Fibroblast of the conjunctiva (primary cell): ENCODE results near the gene DLG5.

Experiments
- DNase-seq: peaks from one replicate; pipeline ENCODE4 v3.0.0-alpha.2; 2010; ENCODE audit warnings: low read depth

DLG5 gene

DNA sequence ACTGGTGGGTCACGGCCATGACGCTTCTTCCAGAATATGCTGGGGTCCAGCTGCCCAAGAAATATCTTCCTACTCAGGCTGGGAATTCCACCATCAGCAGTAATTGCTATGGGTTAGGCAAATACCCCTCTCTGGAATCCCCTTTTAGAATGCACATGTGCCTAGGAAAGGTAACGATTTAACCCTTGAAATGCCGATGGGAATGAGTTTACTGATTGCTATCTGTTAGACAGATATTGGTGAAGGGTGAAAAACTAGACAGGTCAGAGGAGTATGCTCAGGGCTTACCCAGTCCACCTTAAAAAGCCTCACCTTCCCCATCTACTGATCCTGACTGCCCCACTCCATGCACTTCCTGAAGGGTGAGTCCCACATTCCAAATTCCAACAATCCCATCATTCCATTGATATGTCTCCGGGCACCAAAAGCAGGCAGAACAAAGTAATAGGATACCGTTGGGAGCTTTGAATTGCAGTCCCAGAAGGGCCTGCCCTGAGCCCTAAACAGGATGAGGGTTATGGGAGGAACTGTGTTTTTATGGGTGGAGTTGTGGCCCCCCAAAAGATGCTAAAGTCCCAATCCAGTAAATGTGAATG, 59.3 kb downstream of the DLG5 start:
- DNase-seq, result no peak

DNA sequence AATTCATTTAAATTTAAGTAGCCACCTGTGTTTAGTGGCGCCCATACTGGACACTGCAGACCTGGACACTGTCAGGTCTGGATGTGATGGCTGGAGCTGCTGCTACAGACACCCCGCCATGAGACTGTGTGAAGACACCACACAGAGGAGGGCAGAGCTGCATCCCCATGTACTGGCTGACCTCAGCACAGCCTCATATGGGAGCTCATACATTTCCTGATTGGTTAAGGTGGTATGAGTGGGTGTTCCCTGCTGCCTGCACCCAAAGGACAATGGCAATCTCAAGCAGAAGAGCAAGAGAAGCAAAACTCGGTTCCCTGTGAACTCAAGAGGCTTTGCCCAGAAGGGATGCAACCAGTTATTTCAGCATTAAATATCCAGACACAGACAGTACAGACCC, 60.0 kb downstream of the DLG5 start:
- DNase-seq, result no peak

DNA sequence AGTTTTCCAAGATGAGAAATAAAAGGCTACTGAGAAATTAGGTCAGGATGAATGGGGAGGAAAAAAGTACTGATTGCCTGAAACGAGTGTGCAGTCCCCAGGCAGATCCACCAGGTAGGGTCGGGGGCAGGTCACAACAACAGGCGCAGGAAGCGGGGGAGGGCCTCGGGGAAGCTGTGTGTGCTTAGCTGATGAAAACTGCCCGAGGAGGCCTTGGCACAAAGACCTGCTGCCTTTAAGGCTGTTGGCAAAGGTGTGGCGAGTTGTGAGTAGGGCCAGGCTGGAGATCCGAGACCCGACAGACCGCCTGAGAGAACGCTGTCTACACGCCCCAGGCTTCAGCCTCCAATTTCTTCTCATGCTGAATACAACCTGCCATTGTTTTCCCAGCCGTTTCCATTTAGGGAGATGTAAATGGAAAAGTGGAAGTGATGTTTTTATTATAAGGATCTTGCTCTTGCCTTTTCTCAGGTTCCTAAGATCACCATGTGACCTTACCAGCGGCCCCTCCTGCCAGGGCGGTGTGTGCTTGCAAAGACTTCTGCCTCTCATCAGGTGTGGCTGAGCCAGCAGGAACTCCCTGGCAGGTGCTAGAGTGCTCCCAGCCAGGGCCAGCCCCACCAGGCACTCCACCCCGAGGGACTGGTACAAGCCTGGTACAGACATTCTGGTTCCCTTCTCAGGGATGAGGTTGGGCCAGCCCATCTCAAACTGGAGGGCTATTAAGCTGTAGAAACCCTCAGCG, 60.8 kb downstream of the DLG5 start:
- no peak for DNase-seq

DNA sequence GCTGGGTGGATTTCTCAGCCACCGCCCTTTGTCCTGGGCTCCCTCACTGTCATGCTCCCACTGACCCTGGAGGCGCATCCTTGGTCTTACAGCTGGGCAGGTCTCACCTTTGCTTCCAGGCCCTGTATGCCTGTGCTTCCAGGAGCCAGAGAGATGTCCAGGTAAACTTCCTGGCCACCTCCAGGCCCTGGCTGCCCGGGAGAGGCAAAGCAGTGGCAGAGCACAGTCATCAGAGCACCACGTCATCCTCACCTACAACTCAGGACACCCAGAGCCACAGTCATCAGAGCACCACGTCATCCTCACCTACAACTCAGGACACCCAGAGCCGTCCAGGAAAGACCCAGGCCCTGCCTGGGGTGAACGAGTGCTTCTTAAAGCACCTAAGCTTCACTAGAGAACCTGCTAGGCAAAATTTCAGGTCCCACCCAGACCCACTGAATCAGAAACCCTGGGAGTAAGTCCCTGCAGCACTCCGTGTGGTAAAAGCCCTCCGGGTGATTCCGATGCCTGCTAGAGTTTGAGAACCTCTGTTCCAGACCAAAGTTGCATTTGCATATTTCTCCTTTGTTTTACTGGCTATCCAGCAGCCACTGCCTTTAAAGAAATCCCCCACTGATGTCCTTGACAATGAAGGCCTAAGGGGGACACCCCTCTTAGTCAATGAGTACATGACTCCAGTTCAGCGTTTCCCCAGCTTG, 62.3 kb downstream of the DLG5 start:
- no peak for DNase-seq

DNA sequence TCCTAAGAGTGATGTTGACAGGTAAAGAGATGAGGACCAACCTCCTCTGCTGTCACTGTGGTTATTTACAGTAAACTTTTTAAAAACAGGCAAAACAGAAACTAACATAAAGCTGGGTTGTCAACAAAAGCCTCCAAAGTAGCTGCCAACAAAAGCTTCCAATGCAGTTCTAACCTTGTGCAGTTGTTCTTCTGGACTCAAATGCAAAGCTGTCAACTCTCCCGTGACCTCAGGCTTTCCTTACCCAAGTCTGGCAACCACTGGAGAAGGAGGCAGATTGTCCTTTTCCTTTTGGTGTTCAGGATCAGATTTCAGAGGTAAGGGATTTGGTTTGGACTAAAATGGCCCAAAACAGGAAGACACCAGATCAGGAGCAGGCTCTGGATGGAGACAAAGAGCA, 63.1 kb downstream of the DLG5 start:
- no peak for DNase-seq

DNA sequence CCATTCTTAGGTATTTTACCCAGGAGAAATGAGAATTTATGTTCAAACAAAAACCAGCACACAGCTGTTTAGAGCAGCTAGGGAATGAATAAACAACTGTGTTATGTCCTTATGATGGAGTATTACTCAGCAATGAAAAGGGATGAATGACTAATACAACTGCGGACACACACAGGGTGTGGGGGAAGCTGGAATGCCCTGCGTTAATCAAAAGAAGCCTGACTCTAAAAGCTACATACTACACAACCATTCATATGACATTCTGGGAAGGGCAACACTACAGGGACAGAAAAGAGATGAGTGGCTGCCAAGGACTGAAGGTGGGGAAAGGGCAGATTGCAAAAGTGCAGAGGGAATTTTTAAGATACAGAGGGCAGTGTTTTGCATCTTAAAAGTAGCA, 64.0 kb downstream of the DLG5 start:
- no peak for DNase-seq

DNA sequence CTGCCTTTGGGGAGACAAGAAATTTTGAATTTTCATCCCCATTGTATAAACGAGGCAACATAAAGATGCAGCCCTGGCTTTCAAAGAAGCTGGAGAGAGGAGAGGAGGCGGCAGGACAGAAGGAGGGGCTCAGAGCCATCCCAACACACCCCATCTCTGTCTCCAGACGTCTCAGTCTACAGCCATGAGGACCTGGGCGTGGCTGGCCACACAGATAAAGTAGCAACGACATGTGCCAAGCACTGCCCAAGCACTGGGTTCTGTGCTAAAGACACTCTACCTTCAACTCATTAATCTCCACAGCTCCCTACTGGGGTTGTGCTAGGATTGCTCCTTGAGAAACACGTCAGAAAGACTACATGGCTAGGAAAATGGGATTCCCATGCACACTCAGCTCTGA, 65.2 kb downstream of the DLG5 start:
- DNase-seq, result no peak

DNA sequence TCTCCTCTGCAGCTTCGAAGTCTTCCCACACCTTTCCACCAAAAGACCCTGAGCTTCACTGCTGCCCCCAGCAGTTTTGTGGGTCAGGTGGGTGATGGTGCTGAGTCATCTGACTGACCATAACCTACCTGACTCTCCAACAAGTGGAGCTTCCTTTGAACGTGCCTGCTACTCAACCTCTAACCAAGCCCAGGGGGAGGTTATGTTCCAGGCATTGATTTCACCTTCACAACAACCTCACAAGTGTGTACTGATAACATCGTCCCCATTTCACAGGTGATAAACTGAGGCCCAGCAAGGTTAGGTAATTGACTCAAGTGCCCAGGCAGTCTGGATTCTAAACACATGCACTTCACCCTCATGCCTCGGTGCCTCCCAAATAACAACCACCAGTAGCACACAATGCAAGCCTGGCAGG, 66.7 kb downstream of the DLG5 start:
- no peak for DNase-seq

DNA sequence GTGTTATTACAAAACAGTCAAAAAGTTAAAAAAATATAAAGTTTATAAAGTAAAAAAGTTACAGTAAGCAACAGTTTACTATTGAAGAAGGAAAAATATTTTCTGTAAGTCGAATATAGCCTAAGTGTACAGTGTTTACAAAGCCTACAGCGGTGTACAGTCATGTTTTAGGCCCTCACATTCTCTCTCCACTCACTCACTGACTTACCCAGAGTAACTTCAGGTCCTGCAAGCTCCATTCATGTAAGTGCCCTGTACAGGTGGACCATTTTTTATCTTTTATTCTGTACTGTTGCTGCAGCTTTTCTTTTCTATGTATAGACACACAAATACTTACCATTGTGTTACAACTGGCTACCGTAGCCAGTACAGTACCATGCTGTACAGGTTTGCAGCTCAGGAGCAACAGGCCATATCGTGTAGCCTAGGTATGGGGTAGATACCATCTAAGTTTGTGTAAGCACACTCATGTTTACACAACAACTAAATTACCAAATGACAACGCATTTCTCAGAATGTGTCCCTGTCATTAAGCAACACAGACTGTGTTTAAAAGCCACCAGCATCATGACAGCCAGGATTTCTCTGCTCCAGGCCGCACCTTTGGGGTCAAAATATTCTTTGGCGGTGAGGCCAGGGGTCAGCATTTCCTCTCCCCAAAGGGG, 67.2 kb downstream of the DLG5 start:
- DNase-seq, result no peak

DNA sequence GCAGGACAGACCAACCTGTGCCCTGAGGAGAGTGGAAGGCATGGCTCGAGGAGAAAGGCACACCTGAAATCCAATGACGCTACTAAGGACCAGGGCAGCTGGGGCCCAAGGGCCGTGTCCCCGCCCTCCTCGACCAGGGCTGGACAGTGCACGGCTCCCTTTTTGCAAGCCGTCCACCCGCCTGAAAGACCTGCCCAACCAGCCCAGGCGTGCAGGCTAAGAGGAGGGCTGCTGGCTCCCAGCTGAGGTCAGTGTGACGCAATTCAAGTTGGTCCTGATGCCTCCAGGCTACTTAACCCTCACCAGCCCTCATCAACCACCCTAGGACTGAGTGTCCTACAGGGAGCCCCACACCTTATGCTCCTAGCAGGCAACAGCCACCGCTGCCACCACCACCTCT, 69.3 kb downstream of the DLG5 start:
- DNase-seq, result no peak

DNA sequence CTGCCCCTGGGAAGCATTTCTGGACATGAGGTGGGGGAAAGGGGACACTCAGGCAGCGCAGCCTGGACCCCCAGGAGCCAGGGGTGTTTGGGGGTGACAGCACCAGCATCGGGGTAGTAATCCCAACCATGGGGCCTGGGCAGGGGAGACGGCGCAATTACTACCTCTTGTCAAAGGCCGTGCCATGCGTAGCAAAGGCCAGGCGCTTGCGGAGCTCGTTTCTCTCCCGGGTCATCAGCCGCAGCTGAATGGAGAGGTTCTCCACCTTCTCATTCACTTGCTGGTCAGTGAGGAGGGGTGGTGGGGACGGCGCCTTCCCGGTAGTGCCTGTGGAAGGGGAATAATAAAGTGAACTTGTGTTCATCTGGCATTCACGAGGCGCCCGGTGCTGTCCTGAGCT, 70.0 kb downstream of the DLG5 start:
- DNase-seq, result no peak

DNA sequence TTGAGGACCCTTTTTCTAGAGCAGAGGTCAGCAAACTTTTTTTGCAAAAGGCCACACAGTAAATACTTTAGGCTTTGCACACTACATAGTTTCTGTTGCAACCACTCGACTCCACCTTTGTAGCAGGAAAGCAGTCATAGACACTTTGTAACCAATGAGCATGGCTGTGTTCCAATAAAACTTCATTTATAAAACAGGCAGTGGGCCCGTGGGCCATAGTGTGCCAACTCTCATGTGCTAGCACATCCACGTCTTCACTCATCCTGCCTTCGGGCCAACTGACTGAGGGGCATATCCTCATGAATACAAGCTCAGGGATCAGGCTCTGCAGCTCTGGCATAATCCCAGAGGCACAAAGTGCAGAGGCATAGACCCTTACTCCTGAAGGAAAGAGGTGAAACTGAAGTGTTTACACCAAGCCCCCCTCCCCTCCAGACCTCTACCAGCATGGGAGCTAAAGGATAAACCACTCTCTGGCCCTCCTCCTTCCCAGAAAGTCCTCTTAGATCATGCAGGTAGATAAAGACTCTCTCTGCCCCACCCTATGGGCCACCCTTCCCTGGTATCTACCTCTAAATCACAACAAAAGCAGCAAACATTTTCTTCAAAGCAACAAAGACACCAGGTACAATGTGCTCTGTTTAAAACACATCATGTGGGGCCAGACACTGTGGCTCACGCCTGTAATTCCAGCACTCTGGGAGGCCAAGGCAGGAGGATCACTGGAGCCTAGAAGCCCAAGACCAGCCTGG, 71.0 kb downstream of the DLG5 start:
- DNase-seq, result no peak

DNA sequence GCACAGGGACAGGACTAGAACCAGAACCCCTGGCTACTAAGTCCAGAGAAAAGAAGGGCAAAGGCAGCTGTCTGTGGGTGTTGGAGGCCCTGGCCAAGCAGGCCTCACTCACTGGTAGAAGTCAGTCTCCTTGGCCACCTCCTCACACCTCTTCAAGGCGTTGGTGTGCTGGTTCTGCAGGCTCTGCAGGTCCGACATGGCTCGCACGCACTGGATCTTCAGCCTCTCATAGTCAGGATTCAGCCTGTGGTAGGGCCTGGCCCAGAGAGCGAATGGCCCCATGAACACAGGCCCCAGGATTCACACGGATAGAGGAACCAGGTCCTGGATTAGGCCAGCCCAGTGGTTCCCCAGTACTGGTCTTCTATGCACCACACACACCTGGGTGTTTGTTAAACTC, 72.4 kb downstream of the DLG5 start:
- no peak for DNase-seq

DNA sequence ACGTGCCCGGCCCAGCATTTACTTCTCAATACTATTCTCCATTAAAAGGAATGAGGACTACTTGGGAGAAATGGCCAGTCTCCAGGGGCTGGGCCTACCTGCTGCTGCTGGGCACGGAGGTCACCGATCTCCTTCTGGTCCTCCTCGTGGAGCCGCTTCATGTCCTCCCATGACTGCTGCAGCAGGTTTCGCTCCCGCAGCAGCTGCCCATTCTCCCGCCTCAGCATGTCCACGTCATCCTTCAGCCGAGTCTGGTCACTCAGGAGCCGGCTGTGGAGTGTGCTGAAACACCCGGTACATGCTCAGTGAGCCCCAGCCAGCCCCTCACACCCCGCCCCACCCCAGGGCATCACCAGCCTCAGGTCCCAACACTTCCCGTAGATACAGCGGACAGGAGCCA, 73.3 kb downstream of the DLG5 start:
- DNase-seq, result no peak

DNA sequence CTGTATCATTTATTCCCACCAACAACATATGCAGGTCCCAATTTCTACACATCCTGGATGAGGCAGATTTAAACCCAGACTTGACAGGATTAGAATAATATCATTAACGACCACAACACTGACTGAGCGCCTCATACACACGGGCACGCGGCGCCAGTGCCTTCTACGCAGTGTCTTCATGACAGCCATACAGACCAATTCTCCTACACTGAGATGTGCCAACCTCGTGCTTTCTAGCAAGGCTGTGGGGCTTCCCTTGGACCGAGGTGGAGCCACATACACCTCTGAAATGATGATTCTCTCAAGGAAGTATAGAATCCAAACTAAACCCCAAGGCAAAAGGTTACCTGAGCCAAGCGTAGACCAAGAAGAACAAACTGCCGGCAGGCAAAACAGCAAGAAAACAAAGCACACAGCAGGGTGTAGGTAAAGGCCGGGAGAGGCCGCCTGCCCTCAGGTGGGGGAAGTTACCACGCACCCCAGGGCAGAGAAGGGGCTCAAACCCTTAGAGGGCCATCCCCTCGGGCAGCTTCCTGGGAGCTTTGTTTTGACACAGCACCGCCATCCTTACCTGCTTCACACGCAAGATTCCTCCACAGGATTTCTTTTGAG, 75.8 kb downstream of the DLG5 start:
- no peak for DNase-seq

DNA sequence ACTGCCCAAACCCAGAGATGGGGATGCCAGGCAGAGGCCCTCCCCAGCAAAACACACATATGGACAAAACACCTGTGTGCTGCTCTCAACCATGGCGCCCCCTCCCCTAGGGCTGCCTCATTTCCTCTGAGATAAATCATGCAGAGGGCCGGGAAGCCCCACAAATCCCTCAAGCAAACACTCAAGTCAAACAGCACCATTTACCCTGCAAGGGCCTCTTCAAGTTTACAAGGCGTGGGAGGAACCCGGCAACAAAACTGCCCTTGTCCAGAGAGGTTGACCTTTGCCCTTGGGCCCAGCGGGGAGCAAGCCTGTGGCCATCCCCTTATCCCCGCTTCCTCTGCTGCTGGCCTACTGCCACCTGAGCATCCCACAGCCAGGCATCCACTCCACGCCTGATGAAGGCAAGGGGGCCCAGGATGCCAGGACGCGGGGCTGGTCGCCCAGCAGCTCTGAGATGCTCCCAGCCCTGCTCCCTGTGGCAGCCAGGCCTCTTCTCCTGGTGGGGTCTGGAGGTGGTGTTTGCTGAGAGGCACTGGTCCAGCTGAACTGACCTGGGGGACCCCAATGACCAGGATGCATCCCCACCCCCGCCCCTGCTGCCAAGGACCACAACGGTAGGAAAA, 77.4 kb downstream of the DLG5 start:
- DNase-seq, result no peak

DNA sequence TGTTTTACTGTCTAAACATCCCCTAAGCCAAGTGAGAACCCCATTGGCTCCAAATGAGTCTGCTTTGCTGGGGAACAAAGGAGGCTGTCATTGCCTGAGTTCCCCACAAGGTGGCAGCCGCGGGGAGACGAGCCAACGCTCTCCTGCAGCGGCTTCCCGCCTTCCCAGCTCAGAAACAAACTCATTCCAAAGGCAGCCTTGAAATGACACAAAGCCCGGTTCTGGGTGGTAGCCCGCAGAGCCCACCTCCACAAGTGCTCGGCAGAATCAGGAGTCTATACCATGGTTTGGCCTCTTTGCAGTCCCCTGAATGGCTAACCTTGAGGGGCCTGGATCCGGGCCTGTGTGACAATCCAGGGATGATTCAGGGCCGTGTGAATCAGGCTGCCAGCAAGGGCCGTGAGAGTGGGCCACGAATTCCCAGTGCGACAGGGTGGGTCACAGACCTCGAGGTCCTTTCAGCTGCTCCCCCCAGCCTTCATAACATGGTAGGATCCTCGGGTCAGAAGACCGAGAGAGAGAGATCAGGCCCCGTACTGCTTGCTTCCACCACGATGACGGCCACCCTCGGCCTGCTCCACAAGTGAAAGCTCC, 79.7 kb downstream of the DLG5 start:
- peak; percentile 53 for DNase-seq

DNA sequence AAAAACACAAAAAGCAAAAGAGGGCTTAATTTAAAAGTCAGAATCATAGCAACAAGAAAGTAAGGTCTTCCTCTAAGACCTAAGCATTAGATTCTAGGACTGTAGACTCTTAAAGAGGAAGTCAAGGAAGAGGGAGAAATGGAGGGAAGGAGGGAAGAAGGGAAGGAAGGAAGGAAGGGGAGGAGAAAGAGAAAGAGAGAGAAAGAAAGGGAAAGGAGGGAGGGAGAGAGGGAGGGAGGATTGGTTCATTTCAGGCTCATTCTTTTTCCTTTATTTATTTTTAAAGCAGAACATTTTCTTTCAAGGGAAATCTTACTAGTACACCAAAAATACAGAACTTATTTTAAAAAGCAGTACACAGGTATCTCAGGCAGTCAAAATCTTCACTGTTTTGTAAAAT, 81.1 kb downstream of the DLG5 start:
- no peak for DNase-seq

DNA sequence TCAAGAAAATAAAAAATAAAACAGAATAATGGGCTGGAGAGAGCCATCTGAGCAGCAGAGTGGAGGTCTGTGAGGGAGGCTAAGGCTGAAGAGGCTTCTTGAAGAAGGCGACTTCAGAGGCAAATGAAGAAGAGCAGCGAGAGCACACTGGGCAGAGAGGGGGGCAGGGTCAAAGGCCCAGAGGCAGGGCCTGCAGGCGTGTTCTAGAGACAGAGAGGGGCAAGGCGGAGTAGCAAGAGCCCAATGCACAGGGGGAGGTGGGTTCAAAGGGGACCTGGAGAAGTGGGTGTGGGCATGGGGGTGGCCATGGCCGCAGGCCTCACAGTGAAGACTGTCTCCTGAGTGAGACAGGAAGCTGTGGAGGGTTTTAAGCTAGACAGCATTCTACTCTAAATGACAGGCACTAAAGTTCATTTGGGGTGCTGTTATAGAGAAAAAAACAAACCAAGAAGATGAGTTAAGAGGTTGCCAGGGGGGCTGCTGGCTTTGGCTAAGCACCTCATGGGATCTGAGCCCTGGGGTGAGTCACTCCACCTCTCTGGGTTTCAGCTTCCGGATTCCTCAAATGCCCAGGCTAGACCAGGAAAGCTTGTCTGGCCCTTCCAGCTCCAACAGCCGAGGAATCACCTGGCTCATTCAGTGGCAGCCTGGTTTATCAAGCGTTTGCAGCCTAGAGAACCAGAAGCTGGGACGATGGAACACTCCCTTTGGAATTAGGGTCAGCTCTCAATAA, 81.7 kb downstream of the DLG5 start:
- DNase-seq, result peak; percentile 26

DNA sequence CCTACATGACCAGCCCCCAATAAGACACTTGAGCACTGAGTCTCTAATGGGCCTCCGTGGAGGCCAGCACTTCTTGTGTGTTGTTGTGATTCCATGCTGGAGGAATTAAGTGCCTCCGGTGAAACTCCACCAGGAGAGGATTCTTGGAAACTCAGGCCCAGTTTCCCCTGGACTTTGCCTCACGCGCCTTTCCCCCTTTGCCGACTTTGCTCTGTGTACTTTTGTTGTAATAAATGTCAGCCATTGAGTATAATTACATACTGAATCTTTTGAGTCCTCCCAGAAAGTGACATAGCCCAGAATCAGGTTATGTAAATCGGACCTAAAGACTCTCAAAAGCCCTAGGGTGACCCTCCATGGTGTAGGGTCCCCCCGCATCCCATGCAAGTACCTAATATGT, 82.4 kb downstream of the DLG5 start:
- DNase-seq, result no peak
